Measurements from ENCODE around the gene PPIP5K2.

- no peak for TF ChIP-seq CTCF (conservative IDR thresholded peaks at IDR 0.05; ENCODE audit: low read depth, low read length)
- TF ChIP-seq EZH2 (IDR thresholded peaks at IDR 0.05; ENCODE audit: borderline replicate concordance, low read depth, low read length, poor library complexity, severe bottlenecking): no peak
These were observed 108.0 kb downstream of the PPIP5K2 start for GRCh38 chr5:103228061-103228460.

Measured in A673 (cell line).